ENCODE data around the gene FLNB. TPM values are rescaled to one million over a fixed set of nuclear protein-coding genes. Genes with fewer than 3 reads are reported as not detected.

The FLNB gene
- polyA plus RNA-seq, 1 of the 3 experiments (the other 2 are of a cell fraction) = 127 TPM

DNA sequence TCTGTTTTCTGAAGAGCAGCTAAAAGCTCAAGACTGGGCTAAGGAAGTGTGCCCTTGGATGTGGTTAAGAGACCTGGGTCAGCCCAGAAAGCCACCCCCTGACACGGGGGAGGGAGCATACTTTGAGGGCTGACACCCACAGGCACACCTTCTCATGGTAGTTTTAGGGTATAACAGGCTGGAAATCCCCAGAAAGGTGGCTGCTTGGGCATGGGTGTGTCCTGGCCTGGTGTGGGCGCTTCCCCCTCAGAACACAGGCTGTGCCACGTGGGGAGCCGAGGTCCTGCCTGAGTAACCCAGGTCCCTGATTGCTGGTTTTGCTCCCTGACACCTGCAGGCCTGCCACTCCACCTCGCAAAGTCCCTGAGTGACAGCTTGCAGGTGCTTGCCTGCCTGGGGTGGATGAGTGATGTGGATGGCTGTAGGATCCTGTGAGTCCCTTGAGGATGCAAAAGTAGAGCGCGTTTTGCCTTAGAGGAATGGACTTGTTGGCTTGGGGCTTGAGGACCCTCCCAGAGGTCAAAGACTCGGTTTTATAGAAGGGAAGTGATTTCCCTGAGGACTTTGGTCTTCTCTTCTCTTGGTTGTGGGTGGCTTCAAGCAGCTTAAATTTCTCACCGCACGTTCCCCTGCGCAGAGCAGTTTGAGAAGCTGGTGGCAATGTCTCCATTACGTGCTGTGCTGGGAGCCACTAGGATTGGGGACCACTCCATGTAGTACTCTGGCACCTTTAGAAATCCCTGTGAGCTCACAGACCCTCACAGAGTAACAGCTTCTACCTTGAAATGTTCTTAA, 108.1 kb downstream of the FLNB start:
- Histone ChIP-seq H3K79me2 (ENCODE audit: insufficient read depth) (peaks cover 21% of the 10 kb centered on the region; the same call in 1 of the 2 replicates), H3K36me3 (replicated peaks in 1 of 2; ENCODE audit: control insufficient read depth in 1 of 2, insufficient read depth in 2 of 2, low read length in 1 of 2) (peaks cover 67 to 90% of the 10 kb centered on the region in 2 experiments), H3K9me3 (no peaks in the 10 kb centered on the region), H3F3A (replicated peaks; ENCODE audit: insufficient read depth) (no peaks in the 10 kb centered on the region), H3K27ac (ENCODE audit: low read depth in 2 of 2, low read length in 1 of 2) (no peak overlapping the region), H3K4me2 (no peak overlapping the region), H4K20me1 (ENCODE audit: insufficient read depth) (no peaks in the 10 kb centered on the region), H3K9ac (no peak overlapping the region), H2AFZ (ENCODE audit: low read depth) (no peak overlapping the region), H3K27me3 (ENCODE audit: insufficient read depth) (no peaks in the 10 kb centered on the region), H3K4me1 (ENCODE audit: control insufficient read depth in 1 of 2, insufficient read depth in 2 of 2, low read depth in 1 of 2, low read length in 1 of 2) (no peaks in the 10 kb centered on the region), H3K4me3 (ENCODE audit: low read depth in 2 of 2, low read length in 1 of 2) (no peak overlapping the region), H3K9me2 (no peaks in the 10 kb centered on the region)
- ChIA-PET POLR2A (no interaction called here), CTCF (interaction anchor here (2.1 kb wide), 1 partner anchor 52 kb away, joined by 6 read pairs; no protein-coding TSS in a partner anchor)
- 92% methylated on average over 9 of the region's 12 CpGs for WGBS (ENCODE audit: low lambda C conversion rate)
- TF ChIP-seq NFIC (IDR thresholded peaks at IDR 0.05; ENCODE audit: borderline replicate concordance) (no peak), POLR2AphosphoS5 (IDR thresholded peaks at IDR 0.05; ENCODE audit: low read depth, low read length) (no peak), SIN3A (IDR thresholded peaks at IDR 0.05; ENCODE audit: borderline replicate concordance, low read depth, low read length) (no peak), GABPA (IDR thresholded peaks at IDR 0.05; ENCODE audit: low read depth) (no peak), MEF2A (IDR thresholded peaks at IDR 0.05; ENCODE audit: borderline replicate concordance, low read depth) (no peak)
- no peak for DNase-seq

DNA sequence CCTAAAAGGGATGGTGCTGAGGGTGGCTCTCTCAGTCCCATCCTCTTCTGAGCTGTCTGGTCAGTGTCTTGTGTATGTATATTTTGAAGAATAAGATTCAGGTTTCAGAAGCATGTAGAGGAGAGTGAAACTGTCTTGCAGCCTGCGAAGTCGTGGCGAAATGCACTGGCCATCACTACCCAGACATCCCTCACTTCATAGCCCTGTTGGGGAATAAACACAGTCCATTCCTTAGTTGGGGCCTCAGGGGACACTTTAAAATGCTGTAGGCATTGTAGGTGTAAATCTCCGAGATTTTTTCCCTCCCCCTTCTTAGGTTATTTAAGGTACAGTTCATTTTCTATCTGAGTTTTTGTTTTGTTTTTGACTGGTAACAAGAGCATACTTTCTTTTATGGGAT, 108.8 kb downstream of the FLNB start:
- H3K4me2 ChIP-seq = no peak overlapping the region
- ChIA-PET POLR2A (no interaction called here), CTCF (interaction anchor here (2.1 kb wide), 1 partner anchor 51 kb away, joined by 6 read pairs; no protein-coding TSS in a partner anchor)
- H2AFZ ChIP-seq (ENCODE audit: low read depth) = no peak overlapping the region
- no peaks in the 10 kb centered on the region for H3K9me2 ChIP-seq
- H3K27me3 ChIP-seq (ENCODE audit: insufficient read depth) = no peaks in the 10 kb centered on the region
- no peaks in the 10 kb centered on the region for H3K9me3 ChIP-seq
- H3K27ac ChIP-seq (ENCODE audit: low read depth in 2 of 2, low read length in 1 of 2) = no peak overlapping the region
- no peak overlapping the region for H3K9ac ChIP-seq
- WGBS (ENCODE audit: low lambda C conversion rate) = 95% methylated on average over 4 of the region's 4 CpGs
- TF ChIP-seq NRF1 (IDR thresholded peaks at IDR 0.05; ENCODE audit: low read depth, low read length) (no peak), TEAD4 (IDR thresholded peaks at IDR 0.05; ENCODE audit: borderline replicate concordance, insufficient read depth) (no peak), EZH2phosphoT487 (IDR thresholded peaks at IDR 0.05; ENCODE audit: borderline replicate concordance, low read depth) (no peak)
- no peaks in the 10 kb centered on the region for H3F3A ChIP-seq (replicated peaks; ENCODE audit: insufficient read depth)
- no peaks in the 10 kb centered on the region for H3K4me1 ChIP-seq (ENCODE audit: control insufficient read depth in 1 of 2, insufficient read depth in 2 of 2, low read depth in 1 of 2, low read length in 1 of 2)
- H3K4me3 ChIP-seq (ENCODE audit: low read depth in 2 of 2, low read length in 1 of 2) = no peak overlapping the region
- no peaks in the 10 kb centered on the region for H4K20me1 ChIP-seq (ENCODE audit: insufficient read depth)
- H3K36me3 ChIP-seq (replicated peaks in 1 of 2; ENCODE audit: control insufficient read depth in 1 of 2, insufficient read depth in 2 of 2, low read length in 1 of 2) = peaks cover 64 to 87% of the 10 kb centered on the region in 2 experiments
- H3K79me2 ChIP-seq (ENCODE audit: insufficient read depth) = peaks cover 21% of the 10 kb centered on the region; the same call in 1 of the 2 replicates
- DNase-seq = no peak

DNA sequence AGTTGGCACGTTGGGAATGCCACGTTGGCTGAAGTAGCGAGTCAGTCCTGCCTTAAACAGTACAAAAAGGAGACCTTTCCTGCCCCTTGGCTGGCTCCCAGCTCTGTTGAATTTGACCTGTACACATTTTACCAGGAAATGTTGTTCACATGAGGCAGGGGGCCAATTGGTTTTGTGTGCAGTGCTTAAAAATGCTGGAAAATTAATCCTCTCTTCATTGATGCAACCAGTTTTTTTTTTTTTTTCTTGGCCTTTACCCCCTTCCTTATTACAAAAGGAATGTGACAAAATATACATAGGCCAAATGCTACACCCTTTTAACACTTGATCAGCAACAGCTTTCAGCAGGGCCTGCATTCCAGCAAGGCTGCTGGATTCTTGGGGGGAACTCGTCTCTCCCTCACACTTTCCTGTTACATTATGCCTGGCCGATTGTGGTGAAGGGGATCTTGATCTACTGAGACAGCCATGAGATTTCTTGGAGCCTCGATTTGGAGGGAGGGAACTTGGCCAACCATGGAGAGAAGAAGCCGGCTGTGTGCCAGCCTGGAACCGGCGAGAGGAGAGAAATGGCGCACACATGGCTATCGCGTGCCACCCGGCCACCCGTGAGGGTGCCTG, 109.4 kb downstream of the FLNB start:
- WGBS (ENCODE audit: low lambda C conversion rate) = 91% methylated on average over 13 of the region's 14 CpGs
- Histone ChIP-seq H3K4me2 (no peak overlapping the region), H3K4me1 (ENCODE audit: control insufficient read depth in 1 of 2, insufficient read depth in 2 of 2, low read depth in 1 of 2, low read length in 1 of 2) (no peaks in the 10 kb centered on the region), H3K27ac (ENCODE audit: low read depth in 2 of 2, low read length in 1 of 2) (no peak overlapping the region), H3F3A (replicated peaks; ENCODE audit: insufficient read depth) (no peaks in the 10 kb centered on the region), H3K4me3 (ENCODE audit: low read depth in 2 of 2, low read length in 1 of 2) (no peak overlapping the region), H3K36me3 (replicated peaks in 1 of 2; ENCODE audit: control insufficient read depth in 1 of 2, insufficient read depth in 2 of 2, low read length in 1 of 2) (peaks cover 62 to 85% of the 10 kb centered on the region in 2 experiments), H3K9me2 (no peaks in the 10 kb centered on the region), H3K79me2 (ENCODE audit: insufficient read depth) (peaks cover 20% of the 10 kb centered on the region; the same call in 1 of the 2 replicates), H3K27me3 (ENCODE audit: insufficient read depth) (no peaks in the 10 kb centered on the region), H4K20me1 (ENCODE audit: insufficient read depth) (no peaks in the 10 kb centered on the region), H3K9ac (no peak overlapping the region), H2AFZ (ENCODE audit: low read depth) (no peak overlapping the region), H3K9me3 (no peaks in the 10 kb centered on the region)
- no peak for TF ChIP-seq RFX5 (IDR thresholded peaks at IDR 0.05; ENCODE audit: low read length)
- TF ChIP-seq RAD21 (IDR thresholded peaks at IDR 0.05; ENCODE audit: low read length) = no peak
- TF ChIP-seq, protein P1, sequence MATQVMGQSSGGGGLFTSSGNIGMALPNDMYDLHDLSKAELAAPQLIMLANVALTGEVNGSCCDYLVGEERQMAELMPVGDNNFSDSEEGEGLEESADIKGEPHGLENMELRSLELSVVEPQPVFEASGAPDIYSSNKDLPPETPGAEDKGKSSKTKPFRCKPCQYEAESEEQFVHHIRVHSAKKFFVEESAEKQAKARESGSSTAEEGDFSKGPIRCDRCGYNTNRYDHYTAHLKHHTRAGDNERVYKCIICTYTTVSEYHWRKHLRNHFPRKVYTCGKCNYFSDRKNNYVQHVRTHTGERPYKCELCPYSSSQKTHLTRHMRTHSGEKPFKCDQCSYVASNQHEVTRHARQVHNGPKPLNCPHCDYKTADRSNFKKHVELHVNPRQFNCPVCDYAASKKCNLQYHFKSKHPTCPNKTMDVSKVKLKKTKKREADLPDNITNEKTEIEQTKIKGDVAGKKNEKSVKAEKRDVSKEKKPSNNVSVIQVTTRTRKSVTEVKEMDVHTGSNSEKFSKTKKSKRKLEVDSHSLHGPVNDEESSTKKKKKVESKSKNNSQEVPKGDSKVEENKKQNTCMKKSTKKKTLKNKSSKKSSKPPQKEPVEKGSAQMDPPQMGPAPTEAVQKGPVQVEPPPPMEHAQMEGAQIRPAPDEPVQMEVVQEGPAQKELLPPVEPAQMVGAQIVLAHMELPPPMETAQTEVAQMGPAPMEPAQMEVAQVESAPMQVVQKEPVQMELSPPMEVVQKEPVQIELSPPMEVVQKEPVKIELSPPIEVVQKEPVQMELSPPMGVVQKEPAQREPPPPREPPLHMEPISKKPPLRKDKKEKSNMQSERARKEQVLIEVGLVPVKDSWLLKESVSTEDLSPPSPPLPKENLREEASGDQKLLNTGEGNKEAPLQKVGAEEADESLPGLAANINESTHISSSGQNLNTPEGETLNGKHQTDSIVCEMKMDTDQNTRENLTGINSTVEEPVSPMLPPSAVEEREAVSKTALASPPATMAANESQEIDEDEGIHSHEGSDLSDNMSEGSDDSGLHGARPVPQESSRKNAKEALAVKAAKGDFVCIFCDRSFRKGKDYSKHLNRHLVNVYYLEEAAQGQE (IDR thresholded peaks at IDR 0.05; ENCODE audit: low read depth, low read length) = no peak
- no peak for TF ChIP-seq RXRA (IDR thresholded peaks at IDR 0.05; ENCODE audit: borderline replicate concordance, low read depth)
- ChIA-PET CTCF (interaction anchor here (2.1 kb wide), 1 partner anchor 50 kb away, joined by 6 read pairs; no protein-coding TSS in a partner anchor), POLR2A (no interaction called here)
- no peak for DNase-seq

Data from SK-N-SH (cell line).